Adipocyte (in vitro differentiated cells): ENCODE results near the gene SLC9C2.

Experiments
- DNase-seq: peaks from one replicate; pipeline ENCODE4 v3.0.0-alpha.2; 2015; ENCODE audit warnings: low read depth
- H3K27me3 ChIP-seq: replicated peaks from 2 replicates; pipeline ENCODE4 v1.7.0; 2013; ENCODE audit warnings: mild to moderate bottlenecking, low read length, moderate library complexity; ENCODE audit not compliant: control insufficient read depth, insufficient read depth
- H3K36me3 ChIP-seq: 2 replicates; pipeline ENCODE4 v1.7.0; 2013; ENCODE audit warnings: low read length, mild to moderate bottlenecking, moderate library complexity; ENCODE audit not compliant: control insufficient read depth, insufficient read depth, severe bottlenecking
- H3K4me1 ChIP-seq: 2 replicates; pipeline ENCODE4 v1.7.0; 2013; ENCODE audit warnings: mild to moderate bottlenecking, low read length, moderate library complexity; ENCODE audit not compliant: control insufficient read depth, insufficient read depth
- H3K4me3 ChIP-seq: 2 replicates; pipeline ENCODE4 v1.7.0; 2013; ENCODE audit warnings: mild to moderate bottlenecking, low read length, moderate library complexity
- H3K9ac ChIP-seq: 2 replicates; pipeline ENCODE4 v1.7.0; 2013; ENCODE audit warnings: mild to moderate bottlenecking, low read length, moderate library complexity
- H3K9me3 ChIP-seq: 2 replicates; pipeline ENCODE4 v1.7.0; 2013; ENCODE audit warnings: mild to moderate bottlenecking, low read length, moderate library complexity; ENCODE audit not compliant: control insufficient read depth

SLC9C2 gene

GRCh38 chr1:173553312-173553711 lies 49.6 kb downstream of the SLC9C2 start:
- DNase-seq = no peak
- Histone ChIP-seq H3K4me1 (peaks cover 10% of the 10 kb centered on the region), H3K4me3 (no peak overlapping the region), H3K27me3 (no peaks in the 10 kb centered on the region), H3K9ac (no peak overlapping the region), H3K36me3 (no peaks in the 10 kb centered on the region), H3K9me3 (no peaks in the 10 kb centered on the region)

GRCh38 chr1:173551699-173552098 lies 51.2 kb downstream of the SLC9C2 start:
- H3K36me3 ChIP-seq = no peaks in the 10 kb centered on the region
- H3K9ac ChIP-seq = no peak overlapping the region
- peaks cover 6% of the 10 kb centered on the region for H3K4me1 ChIP-seq
- no peaks in the 10 kb centered on the region for H3K9me3 ChIP-seq
- DNase-seq = no peak
- H3K27me3 ChIP-seq = no peaks in the 10 kb centered on the region
- no peak overlapping the region for H3K4me3 ChIP-seq

DNA sequence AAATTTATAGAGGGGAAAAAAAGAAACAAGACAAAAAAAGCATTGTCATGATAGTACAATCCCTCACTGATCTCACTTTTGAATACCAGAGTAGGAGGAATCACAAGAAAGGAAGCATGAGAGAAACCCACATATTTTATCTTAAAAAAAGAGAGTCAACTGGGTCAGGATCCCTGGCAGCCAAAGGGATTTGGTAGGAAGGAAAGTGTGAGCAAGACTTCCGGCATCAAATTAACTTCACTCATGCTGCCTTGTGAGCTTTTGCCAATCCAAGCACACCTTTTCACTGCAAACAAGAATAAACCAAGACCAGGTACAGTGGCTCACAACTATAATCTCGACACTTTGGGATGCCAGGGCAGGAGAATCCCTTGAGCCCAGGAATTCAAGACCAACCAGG lies 53.1 kb downstream of the SLC9C2 start:
- H3K4me3 ChIP-seq = no peak overlapping the region
- no peak for DNase-seq
- no peaks in the 10 kb centered on the region for H3K36me3 ChIP-seq
- no peaks in the 10 kb centered on the region for H3K9me3 ChIP-seq
- H3K9ac ChIP-seq = no peak overlapping the region
- H3K27me3 ChIP-seq = no peaks in the 10 kb centered on the region
- peaks cover 6% of the 10 kb centered on the region for H3K4me1 ChIP-seq

- H3K4me3 ChIP-seq = no peak overlapping the region
- no peaks in the 10 kb centered on the region for H3K27me3 ChIP-seq
- DNase-seq = no peak
- H3K9ac ChIP-seq = no peak overlapping the region
- no peaks in the 10 kb centered on the region for H3K36me3 ChIP-seq
- peaks cover 6% of the 10 kb centered on the region for H3K4me1 ChIP-seq
- H3K9me3 ChIP-seq = peaks cover 5% of the 10 kb centered on the region
These were observed 57.2 kb downstream of the SLC9C2 start for GRCh38 chr1:173545688-173546087.

GRCh38 chr1:173536223-173536622 lies 66.6 kb downstream of the SLC9C2 start:
- H3K4me3 ChIP-seq = no peak overlapping the region
- DNase-seq = no peak
- no peaks in the 10 kb centered on the region for H3K36me3 ChIP-seq
- peaks cover 18% of the 10 kb centered on the region for H3K4me1 ChIP-seq
- no peaks in the 10 kb centered on the region for H3K27me3 ChIP-seq
- peaks cover 6% of the 10 kb centered on the region for H3K9me3 ChIP-seq
- no peak overlapping the region for H3K9ac ChIP-seq

DNA sequence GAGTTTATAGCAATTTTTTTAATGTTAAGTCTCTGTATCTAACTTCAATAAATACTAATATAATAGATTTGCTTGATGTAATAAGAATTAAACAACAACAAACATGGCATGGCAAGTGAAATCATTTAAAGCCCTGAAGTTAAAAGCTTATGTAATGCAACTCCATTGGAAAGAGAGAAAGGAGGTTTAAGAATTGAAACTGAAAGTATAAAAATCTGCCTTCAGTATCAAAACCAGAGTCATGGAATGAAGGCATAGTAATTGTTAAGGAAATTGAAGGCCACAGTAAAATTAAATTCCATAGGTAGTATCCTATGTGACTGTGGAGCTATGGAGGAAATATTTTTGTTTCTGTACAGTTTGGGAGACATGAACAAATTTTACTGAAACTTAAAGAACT lies 70.6 kb downstream of the SLC9C2 start:
- Histone ChIP-seq H3K4me1 (peaks cover 45% of the 10 kb centered on the region), H3K9ac (peak overlapping the region; percentile 36), H3K4me3 (peak overlapping the region; percentile 60), H3K9me3 (no peaks in the 10 kb centered on the region), H3K36me3 (no peaks in the 10 kb centered on the region), H3K27me3 (no peaks in the 10 kb centered on the region)
- DNase-seq = peak; percentile 44

DNA sequence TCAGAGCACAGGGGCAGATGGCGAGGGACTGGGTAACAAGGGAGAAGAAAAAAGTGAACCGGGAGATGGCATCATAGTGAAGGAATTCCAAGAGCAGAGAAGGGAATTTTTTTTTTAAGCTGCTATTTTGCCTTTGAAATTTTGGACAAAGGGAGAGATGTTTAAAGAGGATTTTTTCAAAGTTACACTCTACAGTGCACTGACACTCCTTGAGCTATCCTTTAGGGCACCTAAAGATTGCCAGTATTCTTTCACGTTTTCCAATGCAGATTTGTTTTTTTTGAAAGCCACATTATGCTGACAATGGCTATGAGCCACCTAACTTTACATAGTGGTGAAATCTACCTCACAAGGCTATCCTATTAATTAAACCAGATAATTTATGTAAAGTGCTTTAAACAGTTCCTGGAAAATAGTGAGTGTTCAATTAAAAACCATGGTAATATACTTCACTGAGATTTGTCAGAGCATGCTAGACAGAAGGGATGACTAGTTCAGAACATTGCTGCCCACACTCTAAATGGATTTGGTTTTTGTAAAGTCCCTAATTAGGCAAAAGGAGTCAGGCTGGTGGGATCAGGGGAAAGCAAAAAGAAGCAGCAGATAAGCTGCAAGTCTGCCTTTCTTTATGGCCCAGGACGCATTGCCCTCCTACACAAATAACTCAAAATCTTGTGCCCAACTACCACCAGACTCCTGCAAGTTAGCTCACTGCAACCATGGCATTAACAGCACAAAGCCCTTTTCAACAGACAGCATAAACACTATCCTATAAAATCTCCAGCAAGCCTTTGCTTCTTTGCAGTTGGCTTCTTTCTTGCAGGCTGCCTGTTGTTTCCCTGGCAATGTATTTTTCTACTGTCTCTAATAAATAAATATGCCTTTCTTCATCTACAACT lies 71.8 kb downstream of the SLC9C2 start:
- no peaks in the 10 kb centered on the region for H3K36me3 ChIP-seq
- H3K9me3 ChIP-seq = no peaks in the 10 kb centered on the region
- no peak for DNase-seq
- no peaks in the 10 kb centered on the region for H3K27me3 ChIP-seq
- no peak overlapping the region for H3K4me3 ChIP-seq
- H3K9ac ChIP-seq = peak overlapping the region; percentile 59
- H3K4me1 ChIP-seq = peaks cover 56% of the 10 kb centered on the region

- DNase-seq = no peak
- H3K36me3 ChIP-seq = no peaks in the 10 kb centered on the region
These were observed 73.8 kb downstream of the SLC9C2 start for GRCh38 chr1:173529106-173529505.

DNA sequence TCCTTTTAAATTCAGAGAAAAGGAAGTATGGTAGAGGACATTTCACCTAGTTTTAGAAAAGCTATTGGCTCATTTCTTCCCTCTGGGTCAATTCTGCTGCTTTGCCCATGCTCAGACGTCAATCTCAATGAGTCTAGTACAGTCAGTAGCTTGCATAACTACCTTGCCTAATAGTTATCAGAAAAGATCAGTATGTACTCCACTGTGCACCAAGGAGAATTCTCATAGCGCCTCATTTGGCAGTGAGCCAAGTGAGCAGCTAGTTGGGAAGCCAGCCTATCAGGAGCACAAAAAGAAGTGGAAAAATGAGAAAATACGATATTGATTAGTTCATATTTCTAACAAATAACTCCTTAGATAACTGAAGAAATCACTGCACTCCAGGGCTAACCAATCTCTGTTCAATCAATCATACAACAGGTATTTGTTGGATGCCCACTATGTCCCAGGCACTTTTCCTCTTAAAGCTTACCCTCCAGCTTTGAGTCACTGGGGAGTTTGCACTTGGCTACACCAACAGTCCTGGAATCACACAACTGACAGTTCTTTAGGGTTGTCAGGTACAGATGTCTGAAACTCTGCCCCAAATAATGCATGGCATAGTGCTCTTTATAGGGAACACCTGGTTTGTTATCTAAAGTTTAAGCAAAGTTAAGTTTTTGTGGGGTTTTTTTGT lies 75.6 kb downstream of the SLC9C2 start:
- Histone ChIP-seq H3K36me3 (no peaks in the 10 kb centered on the region), H3K4me3 (peak overlapping the region; percentile 57), H3K27me3 (no peaks in the 10 kb centered on the region), H3K4me1 (peaks cover 70% of the 10 kb centered on the region), H3K9me3 (no peaks in the 10 kb centered on the region), H3K9ac (peak overlapping the region; percentile 69)
- peak; percentile 48 for DNase-seq

More at GRCh38 chr1:173529106-173529505, 73.8 kb downstream of the SLC9C2 start:
- H3K4me1 ChIP-seq = peaks cover 72% of the 10 kb centered on the region
- H3K27me3 ChIP-seq = no peaks in the 10 kb centered on the region
- no peaks in the 10 kb centered on the region for H3K9me3 ChIP-seq
- no peak overlapping the region for H3K4me3 ChIP-seq
- H3K9ac ChIP-seq = no peak overlapping the region

DNA sequence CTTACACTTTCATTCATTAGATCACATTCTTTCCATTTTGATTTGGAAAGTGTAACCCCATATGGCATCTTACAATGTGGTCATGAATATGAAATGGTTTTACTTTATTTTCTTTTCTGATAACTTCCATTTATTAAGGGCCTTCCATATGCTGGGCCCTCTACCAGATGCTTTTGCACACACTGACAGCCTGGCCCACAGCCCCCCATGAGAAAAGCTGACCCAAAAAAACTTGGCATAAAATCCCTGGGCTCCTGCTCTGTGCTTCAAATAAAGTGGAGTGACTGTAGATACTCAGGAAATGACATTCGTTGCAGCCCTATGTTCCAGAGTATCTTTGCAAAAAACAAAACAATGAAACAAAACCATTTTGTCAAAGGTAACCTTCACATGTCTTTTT lies 76.9 kb downstream of the SLC9C2 start:
- Histone ChIP-seq H3K9ac (peak overlapping the region; percentile 8), H3K27me3 (no peaks in the 10 kb centered on the region), H3K36me3 (no peaks in the 10 kb centered on the region), H3K9me3 (no peaks in the 10 kb centered on the region), H3K4me1 (peaks cover 57% of the 10 kb centered on the region), H3K4me3 (no peak overlapping the region)
- no peak for DNase-seq

DNA sequence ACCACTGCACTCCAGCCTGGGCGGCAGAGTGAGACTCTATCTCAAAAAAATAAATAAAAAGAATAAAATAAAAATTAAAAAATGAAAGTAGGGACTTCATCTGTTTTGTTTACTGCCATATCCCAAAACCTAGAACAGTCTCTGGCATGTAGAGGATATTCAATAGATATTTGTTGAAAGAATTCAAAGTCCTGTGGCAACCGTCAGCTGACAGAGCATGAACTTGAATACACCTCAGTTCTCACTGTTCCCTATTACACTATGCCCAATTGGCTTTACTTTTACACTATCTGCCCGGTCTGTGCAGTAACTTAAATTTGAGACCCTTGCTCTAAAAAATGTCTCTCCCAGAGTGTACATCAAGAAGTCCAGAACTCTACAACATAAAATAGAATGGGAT lies 79.5 kb downstream of the SLC9C2 start:
- Histone ChIP-seq H3K4me1 (peaks cover 38% of the 10 kb centered on the region), H3K9me3 (no peaks in the 10 kb centered on the region), H3K27me3 (no peaks in the 10 kb centered on the region)

More for the DNA sequence above, 79.5 kb downstream of the SLC9C2 start:
- Histone ChIP-seq H3K4me3 (no peak overlapping the region), H3K36me3 (no peaks in the 10 kb centered on the region), H3K9ac (no peak overlapping the region)
- no peak for DNase-seq
